ENCODE results near the gene CAMTA1. TPM values are rescaled to one million over a fixed set of nuclear protein-coding genes. Genes with fewer than 3 reads are reported as not detected.

CAMTA1 gene
- polyA plus RNA-seq, 1 experiment, result 64.9 TPM

- no peak for DNase-seq (ENCODE audit: low read depth, low spot score)
- Histone ChIP-seq H3K9me3 (ENCODE audit: control insufficient read depth, insufficient read depth, low read length) (no peaks in the 10 kb centered on the region), H3K4me3 (ENCODE audit: low read depth, low read length) (no peak overlapping the region), H3K27me3 (ENCODE audit: control insufficient read depth, insufficient read depth, low read length) (peaks cover 8% of the 10 kb centered on the region), H3K27ac (ENCODE audit: low read depth, low read length) (no peak overlapping the region)
- ChIA-PET POLR2A (no interaction called here), CTCF (no interaction called here)
- TF ChIP-seq CTCF (IDR thresholded peaks at IDR 0.05; ENCODE audit: low read depth, low read length), result no peak
Measured at GRCh38 chr1:7171574-7171973, 386.3 kb downstream of the CAMTA1 start.

DNA sequence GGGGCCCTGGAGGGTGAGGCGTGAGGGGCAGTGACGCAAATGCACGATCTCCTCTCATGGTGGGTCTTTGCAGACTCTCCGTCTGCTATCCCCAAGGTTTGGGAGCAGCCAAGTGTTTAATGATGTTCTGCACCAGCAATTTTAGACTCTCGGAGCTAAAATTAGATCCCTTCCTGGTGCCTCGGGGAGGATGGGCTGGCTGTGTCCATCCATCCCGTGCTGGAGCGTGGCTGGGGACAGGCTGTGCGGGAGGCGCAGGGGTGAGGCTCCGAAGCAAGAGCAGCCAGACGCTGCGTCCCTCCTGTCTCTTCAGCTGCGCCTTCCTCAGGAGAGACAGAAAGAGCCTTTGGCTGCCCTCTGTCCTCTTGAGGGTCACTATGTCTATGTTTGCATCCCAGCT lies 387.6 kb downstream of the CAMTA1 start:
- POLR2A ChIA-PET, result no interaction called here
- peaks cover 8% of the 10 kb centered on the region for H3K27me3 ChIP-seq (ENCODE audit: control insufficient read depth, insufficient read depth, low read length)
- CTCF ChIA-PET, result interaction anchor here (1.7 kb wide), 1 partner anchor 103 kb away, joined by 5 read pairs; no protein-coding TSS in a partner anchor
- no peak for DNase-seq (ENCODE audit: low read depth, low spot score)
- H3K9me3 ChIP-seq (ENCODE audit: control insufficient read depth, insufficient read depth, low read length), result peaks cover 9% of the 10 kb centered on the region
- TF ChIP-seq CTCF (IDR thresholded peaks at IDR 0.05; ENCODE audit: low read depth, low read length), result no peak
- H3K4me3 ChIP-seq (ENCODE audit: low read depth, low read length), result no peak overlapping the region
- H3K27ac ChIP-seq (ENCODE audit: low read depth, low read length), result no peak overlapping the region

- POLR2A ChIA-PET, result no interaction called here
Measured at GRCh38 chr1:7174561-7174960, 389.3 kb downstream of the CAMTA1 start.

GRCh38 chr1:7174980-7175906 lies 390.0 kb downstream of the CAMTA1 start:
- POLR2A ChIA-PET, result no interaction called here

More at GRCh38 chr1:7174561-7174960, 389.3 kb downstream of the CAMTA1 start:
- TF ChIP-seq CTCF (IDR thresholded peaks at IDR 0.05; ENCODE audit: low read depth, low read length), result no peak
- Histone ChIP-seq H3K27ac (ENCODE audit: low read depth, low read length) (no peak overlapping the region), H3K9me3 (ENCODE audit: control insufficient read depth, insufficient read depth, low read length) (peaks cover 10% of the 10 kb centered on the region), H3K4me3 (ENCODE audit: low read depth, low read length) (no peak overlapping the region), H3K27me3 (ENCODE audit: control insufficient read depth, insufficient read depth, low read length) (peaks cover 13% of the 10 kb centered on the region)
- no peak for DNase-seq (ENCODE audit: low read depth, low spot score)
- CTCF ChIA-PET, result interaction anchor here (1.7 kb wide), 1 partner anchor 104 kb away, joined by 5 read pairs; no protein-coding TSS in a partner anchor

More at GRCh38 chr1:7174980-7175906, 390.0 kb downstream of the CAMTA1 start:
- no peak for TF ChIP-seq CTCF (IDR thresholded peaks at IDR 0.05; ENCODE audit: low read depth, low read length)
- CTCF ChIA-PET, result no interaction called here
- H3K4me3 ChIP-seq (ENCODE audit: low read depth, low read length), result no peak overlapping the region
- H3K27me3 ChIP-seq (ENCODE audit: control insufficient read depth, insufficient read depth, low read length), result peaks cover 13% of the 10 kb centered on the region
- no peak overlapping the region for H3K27ac ChIP-seq (ENCODE audit: low read depth, low read length)
- peaks cover 10% of the 10 kb centered on the region for H3K9me3 ChIP-seq (ENCODE audit: control insufficient read depth, insufficient read depth, low read length)
- DNase-seq (ENCODE audit: low read depth, low spot score), result no peak
